NB4 (cell line): Measurements from ENCODE around the gene MYL6.

ENCODE experiments used
- DNase-seq: peaks from one replicate; pipeline ENCODE4 v3.0.0; 2010; ENCODE audit warnings: low read depth
- H3K4me3 ChIP-seq: one replicate; pipeline ENCODE4 v1.5.1; 2011; ENCODE audit warnings: mild to moderate bottlenecking, low read depth, low read length, moderate library complexity
- CTCF ChIP-seq: IDR thresholded peaks from one replicate; pipeline ENCODE4 v1.5.1; 2012; ENCODE audit warnings: low read depth, low read length
- MAX ChIP-seq: IDR thresholded peaks from 2 replicates; pipeline ENCODE4 v1.6.1; 2011; ENCODE audit warnings: low read depth, low read length
- MYC ChIP-seq: IDR thresholded peaks from 2 replicates; pipeline ENCODE4 v1.6.1; 2011; ENCODE audit warnings: low read depth, low read length
- POLR2A ChIP-seq: IDR thresholded peaks from 2 replicates; pipeline ENCODE4 v1.6.1; 2011; ENCODE audit warnings: mild to moderate bottlenecking; ENCODE audit not compliant: insufficient read length; ENCODE audit errors: extremely low read depth

Gene MYL6

GRCh38 chr12:56129206-56129941 lies 28.8 kb upstream of the MYL6 start:
- peak overlapping the region; percentile 94 for H3K4me3 ChIP-seq
- TF ChIP-seq MYC = no peak
- TF ChIP-seq POLR2A = peak; percentile 82
- no peak for TF ChIP-seq CTCF
- TF ChIP-seq MAX = peak; percentile 60; the same call in 1 of the 2 replicates
- peak; percentile 98 for DNase-seq

DNA sequence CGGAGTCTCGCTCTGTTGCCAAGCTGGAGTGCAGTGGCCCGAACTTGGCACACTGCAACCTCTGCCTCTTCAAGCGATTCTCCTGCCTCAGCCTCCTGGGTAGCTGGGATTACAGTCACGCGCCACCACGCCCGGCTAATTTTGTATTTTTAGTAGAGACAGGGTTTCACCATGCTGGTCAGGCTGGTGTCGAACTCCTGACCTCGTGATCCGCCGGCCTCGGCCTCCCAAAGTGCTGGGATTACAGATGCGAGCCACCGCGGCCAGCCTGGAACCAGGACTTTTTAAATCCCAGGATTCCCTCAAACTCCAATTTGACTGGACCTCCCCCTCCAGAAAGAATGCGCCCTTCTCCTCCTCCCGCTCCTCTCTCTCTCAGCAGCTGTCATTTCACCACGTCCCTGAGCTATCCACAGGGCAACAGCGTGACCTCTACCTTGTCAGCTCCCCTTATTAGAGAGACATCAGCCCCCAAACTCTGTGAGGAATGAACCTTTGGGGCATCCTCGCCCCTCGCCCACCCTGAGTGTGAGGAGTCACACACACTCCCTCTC lies 28.1 kb upstream of the MYL6 start:
- TF ChIP-seq MYC (no peak), CTCF (no peak), MAX (no peak), POLR2A (no peak)
- peak overlapping the region; percentile 94 for H3K4me3 ChIP-seq
- DNase-seq = no peak

GRCh38 chr12:56130876-56131275 lies 27.3 kb upstream of the MYL6 start:
- no peak for TF ChIP-seq MAX
- TF ChIP-seq CTCF = no peak
- TF ChIP-seq MYC = no peak
- no peak for TF ChIP-seq POLR2A
- DNase-seq = no peak
- no peak overlapping the region for H3K4me3 ChIP-seq

DNA sequence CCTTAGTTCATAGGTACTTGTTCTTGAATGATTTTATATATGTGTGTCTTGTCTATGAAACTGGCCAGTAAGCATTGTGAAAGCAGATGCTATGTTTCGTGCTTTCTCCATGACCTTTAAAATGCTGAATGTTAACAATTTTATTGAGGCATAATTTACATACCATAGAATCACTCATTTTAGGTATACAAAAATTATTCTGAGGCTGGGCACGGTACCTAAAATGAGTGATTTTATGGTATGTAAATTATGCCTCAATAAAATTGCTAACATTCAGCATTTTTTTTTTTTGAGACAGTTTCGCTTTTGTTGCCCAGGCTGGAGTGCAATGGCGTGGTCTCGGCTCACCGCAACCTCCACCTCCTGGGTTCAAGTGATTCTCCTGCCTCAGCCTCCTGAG lies 23.3 kb upstream of the MYL6 start:
- no peak for DNase-seq
- TF ChIP-seq POLR2A (no peak), MYC (no peak), CTCF (no peak), MAX (no peak)
- no peak overlapping the region for H3K4me3 ChIP-seq

GRCh38 chr12:56137853-56138571 lies 20.1 kb upstream of the MYL6 start:
- H3K4me3 ChIP-seq = no peak overlapping the region
- no peak for DNase-seq
- TF ChIP-seq POLR2A (no peak), MAX (no peak), CTCF (no peak), MYC (no peak)
